Activated T-cell treated with anti-CD3 and anti-CD28 coated beads, Interleukin-2, amount 50 U/mL, for 72 hours (primary cell): ENCODE results near the gene TPST1. TPM values are rescaled to one million over a fixed set of nuclear protein-coding genes. Genes with fewer than 3 reads are reported as not detected.
"Not testable (repeated sequence)": the region's sequence is repeated elsewhere in the genome, so short reads cannot be mapped to it uniquely, and the experiment has no call there.

ENCODE experiments used
- ATAC-seq, 2 donors: fragments of 150-1000 bp; cut with Tn5 transposase; replicated peaks in 1 of 2; 2 replicates each; pipeline ENCODE4 v1.10.0; 2021; ENCODE audit warnings: moderate library complexity in 2 of 2, mild to moderate bottlenecking in 1 of 2
- DNase-seq, 2 donors: peaks; one replicate each; pipeline ENCODE4 v3.0.0; 2021 to 2022; ENCODE audit warnings: mixed read lengths in 1 of 2
- H3K27ac Mint-ChIP-seq: one replicate; pipeline ENCODE4 v1.8.0; 2022; ENCODE audit warnings: mild to moderate bottlenecking, moderate library complexity, mixed read lengths
- H3K27me3 Mint-ChIP-seq: one replicate; pipeline ENCODE4 v1.8.0; 2022; ENCODE audit warnings: low read depth, mixed read lengths
- H3K36me3 Mint-ChIP-seq, 2 donors: one replicate each; pipeline ENCODE4 v1.8.0; 2022; ENCODE audit warnings: mixed read lengths in 2 of 2, mild to moderate bottlenecking in 1 of 2; ENCODE audit not compliant: insufficient read depth in 2 of 2
- H3K4me1 Mint-ChIP-seq: one replicate; pipeline ENCODE4 v1.8.0; 2022; ENCODE audit warnings: low read depth, mixed read lengths
- H3K4me3 Mint-ChIP-seq, 2 donors: one replicate each; pipeline ENCODE4 v1.8.0; 2022; ENCODE audit warnings: mild to moderate bottlenecking in 2 of 2, mixed read lengths in 2 of 2, moderate library complexity in 2 of 2
- H3K9me3 Mint-ChIP-seq, 2 donors: one replicate each; pipeline ENCODE4 v1.8.0; 2022; ENCODE audit warnings: mixed read lengths in 2 of 2
- total RNA-seq, 2 donors: library from RNA; stranded (reverse); gene quantifications; one replicate each; pipeline ENCODE4 v1.2.3, GENCODE V29; 2022

The TPST1 gene
- total RNA-seq, 2 donors from 2014 or later: 2.1 to 2.3 TPM

- ATAC-seq (no peak), DNase-seq (no peak)
- no peak overlapping the region for H3K4me3 Mint-ChIP-seq
- H3K27ac Mint-ChIP-seq: no peak overlapping the region
- H3K27me3 Mint-ChIP-seq: no peaks in the 10 kb centered on the region
- H3K36me3 Mint-ChIP-seq: peaks cover 0 to 4% of the 10 kb centered on the region in 2 donors
- H3K4me1 Mint-ChIP-seq: no peaks in the 10 kb centered on the region
- H3K9me3 Mint-ChIP-seq: peaks cover 3 to 4% of the 10 kb centered on the region in 2 donors
These were observed 114.4 kb downstream of the TPST1 start for GRCh38 chr7:66319407-66319979.

GRCh38 chr7:66321283-66321682 is 116.1 kb downstream of the TPST1 start:
- ATAC-seq (no peak), DNase-seq (no peak)
- Mint-ChIP-seq H3K27me3 (no peaks in the 10 kb centered on the region), H3K4me3 (no peak overlapping the region), H3K27ac (no peak overlapping the region), H3K4me1 (no peaks in the 10 kb centered on the region), H3K9me3 (peaks cover 3 to 4% of the 10 kb centered on the region in 2 donors), H3K36me3 (peaks cover 0 to 4% of the 10 kb centered on the region in 2 donors)

GRCh38 chr7:66323114-66323796 is 118.1 kb downstream of the TPST1 start:
- H3K27ac Mint-ChIP-seq: no peak overlapping the region
- ATAC-seq: no peak
- peaks cover 0 to 4% of the 10 kb centered on the region in 2 donors for H3K36me3 Mint-ChIP-seq
- DNase-seq: no peak
- no peaks in the 10 kb centered on the region for H3K4me1 Mint-ChIP-seq
- H3K27me3 Mint-ChIP-seq: no peaks in the 10 kb centered on the region
- peaks cover 3 to 4% of the 10 kb centered on the region in 2 donors for H3K9me3 Mint-ChIP-seq
- H3K4me3 Mint-ChIP-seq: no peak overlapping the region

- ATAC-seq, H3K27ac Mint-ChIP-seq, H3K36me3 Mint-ChIP-seq, H3K9me3 Mint-ChIP-seq, H3K27me3 Mint-ChIP-seq, H3K4me3 Mint-ChIP-seq, DNase-seq, H3K4me1 Mint-ChIP-seq: not testable (repeated sequence)
These were observed 119.9 kb downstream of the TPST1 start for GRCh38 chr7:66324985-66325384.

GRCh38 chr7:66326501-66327215 is 121.5 kb downstream of the TPST1 start:
- no peak overlapping the region for H3K4me3 Mint-ChIP-seq
- DNase-seq (no peak), ATAC-seq (no peak)
- peaks cover 3 to 4% of the 10 kb centered on the region in 2 donors for H3K9me3 Mint-ChIP-seq
- no peak overlapping the region for H3K27ac Mint-ChIP-seq
- no peaks in the 10 kb centered on the region for H3K27me3 Mint-ChIP-seq
- no peaks in the 10 kb centered on the region for H3K4me1 Mint-ChIP-seq
- H3K36me3 Mint-ChIP-seq: peaks cover 0 to 4% of the 10 kb centered on the region in 2 donors

- Mint-ChIP-seq H3K9me3 (peaks cover 5 to 6% of the 10 kb centered on the region in 2 donors), H3K27me3 (no peaks in the 10 kb centered on the region), H3K4me3 (no peak overlapping the region), H3K27ac (no peak overlapping the region), H3K36me3 (peaks cover 4 to 5% of the 10 kb centered on the region in 2 donors), H3K4me1 (no peaks in the 10 kb centered on the region)
- ATAC-seq (no peak), DNase-seq (no peak)
These were observed 125.8 kb downstream of the TPST1 start for GRCh38 chr7:66330961-66331360.

GRCh38 chr7:66331883-66332282 is 126.7 kb downstream of the TPST1 start:
- Mint-ChIP-seq H3K4me1 (no peaks in the 10 kb centered on the region), H3K27ac (no peak overlapping the region), H3K9me3 (peaks cover 9 to 11% of the 10 kb centered on the region in 2 donors), H3K4me3 (no peak overlapping the region), H3K36me3 (peaks cover 10% of the 10 kb centered on the region in 2 donors), H3K27me3 (no peaks in the 10 kb centered on the region)
- ATAC-seq (no peak), DNase-seq (no peak)

- H3K9me3 Mint-ChIP-seq: peaks cover 13 to 18% of the 10 kb centered on the region in 2 donors
- H3K4me3 Mint-ChIP-seq: no peak overlapping the region
- no peak for ATAC-seq
- no peak overlapping the region for H3K27ac Mint-ChIP-seq
- no peaks in the 10 kb centered on the region for H3K27me3 Mint-ChIP-seq
- H3K36me3 Mint-ChIP-seq: peaks cover 10 to 13% of the 10 kb centered on the region in 2 donors
- H3K4me1 Mint-ChIP-seq: no peaks in the 10 kb centered on the region
- DNase-seq: no peak
These were observed 128.3 kb downstream of the TPST1 start for GRCh38 chr7:66333443-66333842.

- DNase-seq (no peak), ATAC-seq (no peak)
- no peaks in the 10 kb centered on the region for H3K4me1 Mint-ChIP-seq
- peaks cover 12 to 18% of the 10 kb centered on the region in 2 donors for H3K36me3 Mint-ChIP-seq
- no peaks in the 10 kb centered on the region for H3K27me3 Mint-ChIP-seq
- H3K4me3 Mint-ChIP-seq: no peak overlapping the region
- H3K27ac Mint-ChIP-seq: no peak overlapping the region
- peaks cover 19 to 20% of the 10 kb centered on the region in 2 donors for H3K9me3 Mint-ChIP-seq
These were observed 130.2 kb downstream of the TPST1 start for GRCh38 chr7:66335318-66335717.

- no peaks in the 10 kb centered on the region for H3K27me3 Mint-ChIP-seq
- H3K4me1 Mint-ChIP-seq: no peaks in the 10 kb centered on the region
- no peak for DNase-seq
- peaks cover 19 to 20% of the 10 kb centered on the region in 2 donors for H3K9me3 Mint-ChIP-seq
- H3K4me3 Mint-ChIP-seq: no peak overlapping the region
- no peak overlapping the region for H3K27ac Mint-ChIP-seq
- no peak for ATAC-seq
- H3K36me3 Mint-ChIP-seq: peaks cover 12 to 21% of the 10 kb centered on the region in 2 donors
These were observed 131.6 kb downstream of the TPST1 start for GRCh38 chr7:66336760-66337159.

- no peaks in the 10 kb centered on the region for H3K27me3 Mint-ChIP-seq
- H3K27ac Mint-ChIP-seq: no peak overlapping the region
- no peak for DNase-seq
- ATAC-seq: no peak
- H3K36me3 Mint-ChIP-seq: peaks cover 12 to 19% of the 10 kb centered on the region in 2 donors
- peaks cover 19 to 20% of the 10 kb centered on the region in 2 donors for H3K9me3 Mint-ChIP-seq
- no peaks in the 10 kb centered on the region for H3K4me1 Mint-ChIP-seq
- H3K4me3 Mint-ChIP-seq: no peak overlapping the region
These were observed 134.0 kb downstream of the TPST1 start for GRCh38 chr7:66339141-66339540.

- Mint-ChIP-seq H3K36me3 (peaks cover 0 to 7% of the 10 kb centered on the region in 2 donors), H3K27me3 (no peaks in the 10 kb centered on the region), H3K4me1 (no peaks in the 10 kb centered on the region), H3K27ac (no peak overlapping the region), H3K9me3 (peaks cover 2 to 3% of the 10 kb centered on the region in 2 donors), H3K4me3 (no peak overlapping the region)
- ATAC-seq (no peak), DNase-seq (no peak)
These were observed 139.0 kb downstream of the TPST1 start for GRCh38 chr7:66344166-66344565.

GRCh38 chr7:66348531-66348930 is 143.4 kb downstream of the TPST1 start:
- Mint-ChIP-seq H3K27me3 (no peaks in the 10 kb centered on the region), H3K4me1 (no peaks in the 10 kb centered on the region), H3K36me3 (no peaks in the 10 kb centered on the region), H3K9me3 (peaks cover 0 to 2% of the 10 kb centered on the region in 2 donors), H3K27ac (no peak overlapping the region), H3K4me3 (no peak overlapping the region)
- no peak for ATAC-seq
- DNase-seq: no peak
